NT2/D1 (cell line): ENCODE measurements around the gene NPLOC4.

ENCODE experiments used
- SUZ12 ChIP-seq: IDR thresholded peaks from 2 replicates; pipeline ENCODE4 v1.6.1; 2011; ENCODE audit not compliant: insufficient read length, insufficient read depth; ENCODE audit errors: extremely low read depth
- YY1 ChIP-seq: IDR thresholded peaks from 2 replicates; pipeline ENCODE4 v1.6.1; 2011; ENCODE audit not compliant: insufficient read length, insufficient read depth

- TF ChIP-seq SUZ12 (no peak), YY1 (no peak)
These were observed 45.8 kb upstream of the NPLOC4 start for GRCh38 chr17:81682565-81683207.
